Esophagus squamous epithelium (tissue), 4 donors: ENCODE measurements around the gene OSBPL8.

Source experiments
- POLR2A ChIP-seq, 4 donors: fragments of 450-650 bp; IDR thresholded peaks; one replicate each; pipeline ENCODE4 v1.6.1; 2017; ENCODE audit warnings: antibody characterized with exemption in 4 of 4, mild to moderate bottlenecking in 4 of 4, moderate library complexity in 3 of 4
- TF ChIP-seq, protein P1 (sequence below), 6 experiments: fragments of 450-650 bp in 4 of 6; fragments of 200-600 bp in 2 of 6; sonication (generic) in 2 of 6; IDR thresholded peaks; one replicate each; pipeline ENCODE4 v1.5.1; 2016 to 2019; ENCODE audit warnings: antibody characterized with exemption in 6 of 6, mild to moderate bottlenecking in 4 of 6, moderate library complexity in 4 of 6

DNA sequence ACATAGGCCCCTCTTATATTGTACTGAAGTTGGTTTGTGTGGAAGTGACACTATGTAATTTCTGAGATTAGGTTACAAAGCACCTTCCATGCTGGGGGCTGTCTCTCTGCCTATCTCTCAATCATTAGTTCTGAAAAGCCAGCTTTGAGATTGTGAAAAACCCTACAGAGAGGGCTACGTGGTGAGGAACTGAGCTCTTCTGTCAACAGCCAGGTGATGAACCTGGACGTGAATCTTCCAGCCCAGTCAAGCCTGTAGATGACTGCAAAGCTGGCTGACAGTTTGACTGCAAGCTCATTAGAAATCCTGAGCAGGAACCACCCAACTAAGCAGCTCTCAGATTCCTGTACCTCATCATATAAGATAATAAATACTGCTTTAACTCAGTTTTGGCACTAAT lies 175.0 kb downstream of the OSBPL8 start:
- TF ChIP-seq, protein P1, sequence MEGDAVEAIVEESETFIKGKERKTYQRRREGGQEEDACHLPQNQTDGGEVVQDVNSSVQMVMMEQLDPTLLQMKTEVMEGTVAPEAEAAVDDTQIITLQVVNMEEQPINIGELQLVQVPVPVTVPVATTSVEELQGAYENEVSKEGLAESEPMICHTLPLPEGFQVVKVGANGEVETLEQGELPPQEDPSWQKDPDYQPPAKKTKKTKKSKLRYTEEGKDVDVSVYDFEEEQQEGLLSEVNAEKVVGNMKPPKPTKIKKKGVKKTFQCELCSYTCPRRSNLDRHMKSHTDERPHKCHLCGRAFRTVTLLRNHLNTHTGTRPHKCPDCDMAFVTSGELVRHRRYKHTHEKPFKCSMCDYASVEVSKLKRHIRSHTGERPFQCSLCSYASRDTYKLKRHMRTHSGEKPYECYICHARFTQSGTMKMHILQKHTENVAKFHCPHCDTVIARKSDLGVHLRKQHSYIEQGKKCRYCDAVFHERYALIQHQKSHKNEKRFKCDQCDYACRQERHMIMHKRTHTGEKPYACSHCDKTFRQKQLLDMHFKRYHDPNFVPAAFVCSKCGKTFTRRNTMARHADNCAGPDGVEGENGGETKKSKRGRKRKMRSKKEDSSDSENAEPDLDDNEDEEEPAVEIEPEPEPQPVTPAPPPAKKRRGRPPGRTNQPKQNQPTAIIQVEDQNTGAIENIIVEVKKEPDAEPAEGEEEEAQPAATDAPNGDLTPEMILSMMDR (IDR thresholded peaks at IDR 0.05), result no peak
- no peak for TF ChIP-seq POLR2A (IDR thresholded peaks at IDR 0.05)
